Skeletal muscle cell (primary cell): ENCODE results near the gene LMOD1.
"Not testable (repeated sequence)": the region's sequence is repeated elsewhere in the genome, so short reads cannot be mapped to it uniquely, and the experiment has no call there.

Experiments
- DNase-seq: peaks from one replicate; pipeline ENCODE4 v3.0.0-alpha.2; 2010; ENCODE audit warnings: low read depth
- H3K4me3 ChIP-seq: 2 replicates; pipeline ENCODE4 v1.5.1; 2011; ENCODE audit warnings: low read depth, mild to moderate bottlenecking, control low read depth, low read length, moderate library complexity

Gene LMOD1

DNA sequence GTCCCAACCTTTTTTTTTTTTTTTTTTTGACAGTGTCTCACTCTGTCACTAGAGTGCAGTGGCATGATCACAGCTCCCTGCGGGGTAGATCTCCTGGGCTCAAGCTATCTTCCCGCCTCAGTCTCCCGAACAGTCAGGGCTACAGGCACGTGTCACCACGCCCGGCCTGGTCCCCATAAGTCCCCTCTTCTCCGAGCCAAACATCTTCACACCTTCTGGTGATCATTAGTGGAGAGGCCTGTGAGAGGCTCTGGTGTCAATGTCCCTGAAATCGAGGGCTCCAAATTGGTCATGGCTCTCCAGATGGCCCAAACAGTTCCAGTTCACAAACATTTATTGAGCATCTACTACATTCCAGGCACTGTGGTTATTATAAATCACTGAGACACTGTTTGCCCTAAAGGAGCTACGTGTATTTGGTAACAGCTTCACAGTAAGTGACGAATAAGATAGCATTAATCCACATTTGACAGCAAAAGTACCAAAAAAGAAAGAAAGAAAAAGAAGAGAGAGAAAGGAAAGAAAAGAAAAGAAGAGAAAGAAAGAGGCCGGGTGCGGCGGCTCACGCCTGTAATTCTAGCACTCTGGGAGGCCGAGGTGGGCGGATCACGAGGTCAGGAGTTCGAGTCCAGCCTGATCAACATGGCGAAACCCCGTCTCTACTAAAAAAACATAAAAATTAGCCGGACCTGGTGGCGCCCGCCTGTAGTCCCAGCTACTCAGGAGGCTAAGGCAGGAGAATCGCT lies 8.1 kb upstream of the LMOD1 start:
- DNase-seq: no peak

DNA sequence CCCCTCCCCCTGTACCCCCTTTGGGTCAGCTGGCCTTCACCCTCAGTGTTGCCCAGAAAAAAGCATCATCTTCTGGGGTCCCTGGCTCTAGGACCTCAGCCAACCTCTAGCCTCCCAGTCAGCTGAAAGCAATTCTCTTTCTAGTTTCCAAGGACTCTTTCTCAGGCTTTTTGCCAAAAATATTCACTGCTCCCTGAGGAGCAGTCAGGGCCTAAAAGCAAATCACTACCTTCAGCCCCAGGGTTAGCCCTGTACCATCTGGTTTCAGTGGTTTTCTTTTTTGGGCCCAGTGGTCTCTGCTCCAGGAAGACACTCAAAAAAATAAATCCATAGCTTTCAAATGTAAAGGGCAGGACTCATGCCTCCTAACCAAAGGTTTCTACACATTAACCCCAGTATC lies 3.1 kb upstream of the LMOD1 start:
- H3K4me3 ChIP-seq: no peak overlapping the region
- no peak for DNase-seq

More for the DNA sequence above, 8.1 kb upstream of the LMOD1 start:
- H3K4me3 ChIP-seq: peak overlapping the region; percentile 99

DNA sequence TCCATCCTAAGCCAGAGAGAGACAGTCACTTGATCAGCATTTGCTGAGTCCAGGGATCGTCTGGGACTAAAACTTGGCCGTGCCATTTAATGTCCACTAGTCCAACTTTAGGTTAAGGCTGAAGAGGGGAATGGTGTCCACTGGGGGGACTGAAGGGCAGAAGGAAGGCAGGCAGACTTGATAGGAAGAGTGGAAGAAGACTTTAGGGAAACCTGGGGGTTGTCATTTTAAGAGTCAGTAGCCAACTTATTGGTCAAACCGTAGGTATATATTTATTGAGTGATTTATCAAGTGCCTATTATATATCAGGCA lies 1.3 kb upstream of the LMOD1 start:
- no peak for DNase-seq
- no peak overlapping the region for H3K4me3 ChIP-seq

DNA sequence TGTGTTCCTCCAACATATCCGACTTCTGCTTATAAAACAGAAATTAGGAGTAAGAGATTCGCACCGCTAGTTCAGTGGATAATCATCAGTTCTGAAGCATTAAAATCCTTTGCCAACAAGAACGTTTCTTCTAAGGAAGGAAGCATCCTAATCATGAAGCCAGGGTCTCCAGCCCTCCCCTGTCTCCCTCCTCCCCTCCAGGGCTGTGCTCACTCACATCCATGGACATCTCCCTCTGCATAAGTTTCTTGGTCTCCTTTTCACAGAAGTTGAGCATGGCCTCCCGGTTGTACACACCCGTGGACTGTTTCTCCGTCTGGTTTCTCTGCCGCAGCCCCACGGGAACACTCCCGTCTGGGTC lies 505 bp downstream of the LMOD1 start:
- peak overlapping the region; percentile 41 for H3K4me3 ChIP-seq

DNA sequence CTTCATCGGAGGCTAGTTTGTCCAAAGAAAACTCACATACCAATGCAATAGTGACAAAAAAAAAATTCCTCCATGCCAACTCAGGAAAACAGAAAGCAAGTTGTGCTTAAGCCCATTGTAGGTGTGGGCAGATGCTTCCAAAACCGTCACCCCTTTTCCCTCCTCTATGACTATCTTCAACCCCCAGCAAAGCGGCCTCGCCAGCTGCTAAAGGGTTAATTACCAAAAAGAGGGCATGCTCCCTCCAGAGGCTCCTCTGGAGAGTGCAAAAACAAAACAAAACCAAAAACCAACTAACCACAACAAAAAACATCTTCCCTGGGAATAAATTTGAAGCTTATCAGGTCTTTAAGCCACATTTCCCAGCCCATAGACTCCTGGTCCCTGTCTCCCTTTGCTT lies 1.2 kb downstream of the LMOD1 start:
- peak overlapping the region; percentile 41 for H3K4me3 ChIP-seq
- no peak for DNase-seq

More for the DNA sequence above, 505 bp downstream of the LMOD1 start:
- DNase-seq: no peak

DNA sequence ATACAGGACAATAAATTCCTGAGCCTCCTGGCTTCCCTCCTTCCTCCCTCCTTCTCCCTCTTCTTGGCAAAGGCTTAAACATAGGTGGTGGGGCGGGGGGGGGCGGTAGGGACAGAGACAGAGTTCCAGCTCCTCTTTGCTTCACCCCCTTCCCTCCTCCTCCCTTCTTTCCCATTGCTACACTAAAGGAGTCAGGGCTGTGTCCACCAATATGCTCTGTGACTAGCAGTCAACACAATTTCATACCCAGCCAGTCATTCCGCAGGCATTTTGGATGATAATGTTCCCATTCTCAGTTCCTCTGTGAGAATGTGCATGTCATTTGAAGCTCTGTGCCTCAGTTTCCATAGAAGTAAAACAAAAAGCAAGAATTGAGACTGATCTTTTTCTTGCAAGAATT lies 1.7 kb downstream of the LMOD1 start:
- no peak for DNase-seq
- H3K4me3 ChIP-seq: no peak overlapping the region

DNA sequence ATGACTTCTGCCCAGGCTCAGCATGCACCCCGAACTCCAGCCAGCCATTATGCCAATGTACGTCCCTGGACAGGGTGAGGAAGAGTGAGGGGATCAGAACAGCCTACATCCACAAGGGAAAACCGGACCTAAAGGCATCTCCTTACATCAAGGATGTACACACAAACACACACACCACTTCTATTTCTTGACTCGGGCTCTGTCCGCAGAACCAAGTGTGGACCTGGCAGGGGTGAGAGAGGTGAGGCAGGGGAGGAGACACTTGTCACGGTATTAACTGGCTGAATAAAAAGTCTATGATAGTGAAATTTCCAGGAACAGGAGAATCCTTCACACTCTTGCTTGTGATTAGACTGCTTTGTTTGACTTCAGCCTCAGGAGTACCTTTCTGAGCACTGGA lies 2.3 kb downstream of the LMOD1 start:
- DNase-seq: no peak
- no peak overlapping the region for H3K4me3 ChIP-seq

DNA sequence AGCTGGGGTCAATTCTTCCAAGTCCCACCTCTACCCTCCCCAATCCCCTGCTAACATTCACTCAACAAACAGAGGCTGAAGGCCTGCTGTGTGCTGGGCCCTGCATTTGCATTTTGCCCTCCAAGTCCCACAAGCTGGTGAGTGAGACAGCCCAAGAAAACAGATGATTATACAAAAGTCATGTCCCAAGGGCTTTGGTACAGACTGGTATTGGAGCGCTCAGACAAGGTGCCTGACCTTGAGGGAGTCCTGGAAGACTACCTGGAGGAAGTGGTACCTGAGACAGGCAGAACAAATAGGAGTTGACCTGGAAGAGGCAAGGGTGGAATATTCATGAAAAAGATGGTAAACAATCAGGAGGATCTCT lies 4.2 kb downstream of the LMOD1 start:
- H3K4me3 ChIP-seq: no peak overlapping the region
- no peak for DNase-seq

DNA sequence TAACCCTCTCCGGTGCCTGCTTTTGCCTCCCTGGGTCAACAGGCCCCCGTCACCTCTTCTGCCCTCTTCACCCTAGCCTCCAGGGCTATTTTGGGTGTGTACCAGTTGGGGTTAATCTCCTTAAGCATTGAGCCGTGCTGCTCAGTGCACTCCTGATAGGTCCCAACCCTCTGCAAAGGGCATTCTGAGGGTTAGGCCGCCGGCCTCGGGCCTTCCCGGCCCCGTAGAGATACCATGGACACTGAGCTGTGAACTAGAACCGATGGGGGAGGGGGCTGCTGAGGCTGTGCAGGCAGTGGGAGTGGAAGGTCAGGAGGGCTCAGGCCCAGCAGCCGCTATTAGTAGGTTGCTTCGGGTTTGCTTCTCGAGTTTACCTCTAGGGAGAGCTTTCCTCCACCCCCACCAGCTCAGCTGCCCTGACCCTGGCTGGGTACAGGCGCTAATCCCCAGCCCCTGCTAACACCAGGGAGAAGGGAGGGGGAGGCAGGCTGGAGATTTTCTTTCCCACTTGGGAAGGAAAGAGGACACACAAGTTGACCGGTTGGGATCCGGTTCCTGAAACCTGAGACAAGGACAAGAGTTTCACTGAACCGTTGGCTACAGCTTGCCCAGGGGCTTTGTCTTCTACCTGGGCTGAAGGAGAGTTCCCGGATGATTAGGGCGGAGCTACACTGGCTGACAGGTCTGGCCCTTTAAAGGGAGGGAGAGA lies 4.8 kb downstream of the LMOD1 start:
- no peak overlapping the region for H3K4me3 ChIP-seq
- DNase-seq: no peak

DNA sequence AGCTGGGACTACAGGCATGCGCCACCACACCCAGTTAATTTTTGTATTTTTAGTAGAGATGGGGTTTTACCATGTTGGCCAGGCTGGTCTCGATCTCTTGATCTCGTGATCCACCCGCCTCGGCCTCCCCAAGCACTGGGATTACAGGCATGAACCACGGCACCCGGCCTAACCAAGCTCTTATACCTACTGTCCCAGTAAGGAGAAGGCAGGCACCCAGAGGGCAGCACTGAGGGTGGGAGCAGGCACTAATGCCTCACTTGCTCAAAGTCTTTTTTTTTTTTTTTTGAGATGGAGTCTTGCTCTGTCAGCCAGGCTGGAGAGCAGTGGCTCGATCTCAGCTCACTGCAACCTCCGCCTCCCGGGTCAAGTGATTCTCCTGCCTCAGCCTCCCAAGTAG lies 6.0 kb downstream of the LMOD1 start:
- H3K4me3 ChIP-seq, DNase-seq: not testable (repeated sequence)

DNA sequence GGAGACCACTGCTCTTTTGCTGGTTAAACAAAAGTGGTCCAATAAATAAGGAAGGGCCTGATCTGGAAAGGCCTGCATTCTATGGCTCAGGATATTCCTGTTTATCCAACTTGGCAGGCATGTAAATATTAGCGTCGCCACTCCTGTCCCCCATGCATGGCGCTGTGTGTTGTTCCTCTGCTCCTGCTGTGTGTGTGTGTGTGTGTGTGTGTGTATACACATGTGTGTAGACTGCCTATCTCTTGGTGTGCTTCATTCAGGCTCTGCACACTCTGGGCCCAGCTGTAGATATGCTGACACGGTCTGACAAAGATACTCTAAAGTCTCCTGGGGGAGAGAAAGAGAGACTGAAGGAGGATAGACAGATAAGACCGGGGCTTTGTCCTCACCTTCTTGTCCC lies 6.8 kb downstream of the LMOD1 start:
- DNase-seq: no peak
- H3K4me3 ChIP-seq: no peak overlapping the region

DNA sequence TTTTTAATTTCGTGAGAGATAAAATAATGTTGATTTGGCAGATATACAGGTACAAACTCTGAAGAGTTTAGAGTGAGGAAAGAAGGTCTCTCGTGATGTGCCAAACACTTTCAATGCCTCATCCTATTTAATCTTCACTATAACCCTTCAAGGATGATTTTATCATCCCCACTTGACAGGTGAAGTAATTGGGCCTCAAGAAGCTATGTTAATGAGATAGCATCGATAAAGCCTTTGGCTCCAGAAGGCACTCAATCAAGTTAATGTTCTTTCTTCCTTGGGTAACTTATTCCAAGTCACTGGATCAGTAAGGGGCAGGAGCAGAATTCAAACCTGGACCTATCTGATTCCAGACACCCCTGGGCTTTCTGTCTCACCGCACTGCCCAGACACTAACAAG lies 7.2 kb downstream of the LMOD1 start:
- no peak overlapping the region for H3K4me3 ChIP-seq
- no peak for DNase-seq

DNA sequence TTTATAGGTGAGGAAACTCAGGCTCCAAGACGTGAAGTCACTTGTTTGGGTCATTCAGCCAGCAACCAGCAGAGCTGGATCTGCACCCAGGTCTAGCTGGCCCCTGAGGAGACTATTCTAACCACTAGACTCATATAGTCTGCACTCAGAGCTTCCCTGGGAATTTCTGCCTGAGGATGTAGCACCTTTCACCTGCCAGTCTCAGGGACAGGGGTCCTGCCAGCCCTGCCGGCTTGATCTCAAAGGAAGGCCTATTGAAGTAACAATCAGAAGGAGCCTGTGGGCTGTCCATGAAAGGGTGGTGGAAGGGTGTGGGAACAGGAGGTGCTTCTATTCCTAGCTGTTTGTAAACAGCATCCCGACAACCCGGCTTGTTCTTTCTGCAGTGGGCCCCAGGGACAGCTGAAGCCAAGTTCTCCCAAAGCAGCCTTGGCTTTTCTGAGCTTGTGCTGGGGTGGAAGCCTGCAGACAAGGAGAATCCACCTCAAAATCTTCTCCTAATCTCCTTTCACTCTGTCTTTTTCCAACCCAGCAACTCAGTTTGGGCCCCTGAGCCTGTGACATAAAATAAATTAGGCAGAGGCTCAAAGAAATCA lies 7.8 kb downstream of the LMOD1 start:
- H3K4me3 ChIP-seq: no peak overlapping the region
- DNase-seq: no peak

DNA sequence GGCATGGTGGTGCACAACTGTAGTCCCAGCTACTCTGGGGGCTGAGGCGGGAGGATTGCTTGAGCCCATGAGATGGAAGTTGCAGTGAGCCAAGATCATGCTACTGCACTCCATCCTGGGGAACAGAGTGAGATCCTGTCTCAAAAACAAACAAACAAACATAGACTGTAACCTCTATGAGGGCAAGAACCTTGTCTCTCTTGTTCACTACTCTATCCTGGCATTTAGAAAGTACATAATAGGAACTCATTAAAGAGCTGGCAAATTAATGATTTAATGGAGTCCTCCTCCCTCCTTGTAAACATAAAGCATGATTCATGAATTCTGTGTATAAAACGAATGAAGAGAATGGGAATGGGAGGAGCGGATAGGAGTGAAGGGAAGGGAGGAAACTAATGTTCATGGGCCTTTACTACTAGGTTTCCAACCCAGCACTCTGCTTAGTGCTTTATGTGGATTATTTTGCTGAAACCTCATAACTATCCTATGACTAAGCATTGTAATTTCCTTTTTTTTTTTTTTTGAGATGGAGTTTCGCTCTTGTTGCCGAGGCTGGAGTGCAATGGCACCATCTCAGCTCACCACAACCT lies 8.6 kb downstream of the LMOD1 start:
- no peak for DNase-seq
- no peak overlapping the region for H3K4me3 ChIP-seq

DNA sequence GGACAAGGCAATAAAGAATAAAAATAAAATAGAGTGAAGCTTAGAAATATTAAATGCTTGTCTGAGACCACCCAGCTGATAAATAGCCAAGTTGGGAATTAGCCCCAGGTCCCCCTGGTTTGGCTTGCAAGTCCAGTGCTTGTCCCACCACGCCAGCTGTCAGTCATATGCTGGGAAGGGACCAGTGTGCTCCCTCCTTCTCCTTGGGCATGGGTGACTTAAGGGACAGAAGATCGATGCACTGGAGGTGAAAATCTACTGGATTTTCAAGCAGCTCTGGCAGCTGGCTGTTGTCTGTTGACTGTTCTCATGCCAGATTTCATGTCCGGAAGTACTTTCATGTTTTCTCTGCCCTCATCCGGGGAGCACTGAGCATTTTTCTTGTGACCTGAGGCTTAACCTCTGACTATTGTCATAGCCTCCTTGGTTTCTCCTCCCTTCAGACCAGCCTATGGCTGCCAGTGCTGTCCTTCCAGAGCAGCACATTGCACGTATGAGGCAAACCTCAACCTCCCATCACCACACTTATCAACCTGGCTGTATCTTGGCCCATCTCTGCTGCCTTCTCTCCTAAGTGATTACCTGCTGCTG lies 12.4 kb downstream of the LMOD1 start:
- H3K4me3 ChIP-seq: no peak overlapping the region
- DNase-seq: no peak

DNA sequence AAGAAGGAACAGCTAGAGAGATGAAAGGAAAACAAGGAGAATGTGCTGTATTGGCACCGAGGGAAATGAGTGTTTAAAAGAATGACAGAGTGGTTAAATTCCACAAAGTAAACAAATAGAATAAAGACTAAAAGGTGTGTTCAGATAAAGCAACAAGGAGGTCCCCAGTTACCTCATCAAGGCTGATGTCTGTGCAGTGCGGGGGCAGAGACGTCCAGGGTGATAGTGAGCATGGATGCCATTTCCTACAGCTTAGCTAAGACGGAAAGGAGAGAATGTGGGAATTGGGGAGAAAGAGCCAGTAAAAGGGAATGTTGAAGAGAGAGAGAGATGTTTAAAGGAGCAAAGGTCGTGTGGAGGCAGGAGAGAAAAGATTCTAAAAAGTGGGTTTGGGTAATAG lies 15.5 kb downstream of the LMOD1 start:
- no peak for DNase-seq
- no peak overlapping the region for H3K4me3 ChIP-seq

DNA sequence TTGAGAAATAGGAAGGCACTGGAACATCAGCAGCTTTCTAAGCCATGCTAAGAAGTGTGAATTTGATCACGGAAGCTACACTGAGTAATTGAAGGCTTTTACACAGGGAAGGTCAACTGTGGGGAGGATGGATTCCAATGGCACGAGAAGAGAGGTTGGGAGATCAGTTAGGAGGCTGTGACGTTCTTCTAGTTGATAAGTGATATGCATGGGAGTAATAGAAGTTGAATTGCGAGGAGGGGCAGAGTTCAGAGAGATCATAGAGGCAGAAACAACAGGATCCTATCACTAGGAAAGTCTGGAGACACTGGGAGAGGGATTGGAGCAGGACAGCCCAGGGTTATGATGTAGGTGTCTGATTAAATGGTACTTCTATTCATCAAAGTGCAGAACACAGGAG lies 16.2 kb downstream of the LMOD1 start:
- H3K4me3 ChIP-seq: no peak overlapping the region
- DNase-seq: no peak

DNA sequence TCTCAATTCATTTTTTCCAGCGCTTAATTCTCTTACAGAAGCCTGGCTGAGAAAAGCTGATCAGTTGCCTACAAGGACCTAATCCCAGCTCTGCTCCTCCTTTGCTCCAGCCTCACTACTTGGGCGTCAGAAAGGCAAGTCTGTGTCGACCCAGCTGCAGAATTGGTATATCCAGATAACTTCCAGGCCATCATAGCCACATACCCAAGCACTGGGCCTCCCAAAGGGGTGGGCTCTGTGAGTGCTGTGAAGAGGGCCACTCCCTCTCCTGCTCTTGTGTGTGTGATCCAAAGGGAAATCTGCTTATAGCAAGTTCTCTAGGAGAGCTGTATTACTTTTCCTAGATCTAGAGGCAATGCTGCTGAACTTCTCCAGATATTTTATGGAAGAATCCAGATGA lies 18.1 kb downstream of the LMOD1 start:
- no peak for DNase-seq

DNA sequence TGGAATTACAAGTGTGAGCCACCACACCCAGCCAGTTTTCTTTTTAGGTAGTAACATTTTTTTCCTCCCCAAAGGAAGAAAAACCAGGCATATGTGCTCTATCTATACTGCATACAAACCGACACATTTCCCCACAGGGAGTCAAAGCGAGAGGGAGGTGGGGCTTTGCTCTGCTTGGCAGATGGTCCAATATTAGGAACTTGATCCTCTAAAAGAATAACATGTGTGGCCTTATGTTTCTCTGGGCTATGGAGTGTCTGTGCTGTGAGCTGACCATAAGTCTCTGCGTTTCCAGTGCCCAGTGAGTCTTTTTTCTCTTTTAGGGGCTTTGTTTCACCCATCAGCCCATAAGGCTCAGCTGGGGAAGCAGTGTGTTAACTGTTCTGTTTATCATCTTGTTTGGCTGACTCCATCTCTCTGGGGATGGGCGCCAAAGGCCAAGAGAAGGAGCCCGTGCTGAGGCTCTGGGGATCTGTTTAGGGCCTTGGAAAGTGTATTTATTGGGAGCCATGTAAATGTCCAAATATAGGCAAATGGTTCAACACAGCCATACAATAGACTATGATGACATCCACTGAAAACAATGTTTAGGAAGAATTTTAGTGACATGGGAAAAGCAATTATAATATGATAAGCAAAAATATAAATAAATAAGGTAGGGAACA lies 20.2 kb downstream of the LMOD1 start:
- no peak for DNase-seq
- H3K4me3 ChIP-seq: no peak overlapping the region

More for the DNA sequence above, 18.1 kb downstream of the LMOD1 start:
- no peak overlapping the region for H3K4me3 ChIP-seq

DNA sequence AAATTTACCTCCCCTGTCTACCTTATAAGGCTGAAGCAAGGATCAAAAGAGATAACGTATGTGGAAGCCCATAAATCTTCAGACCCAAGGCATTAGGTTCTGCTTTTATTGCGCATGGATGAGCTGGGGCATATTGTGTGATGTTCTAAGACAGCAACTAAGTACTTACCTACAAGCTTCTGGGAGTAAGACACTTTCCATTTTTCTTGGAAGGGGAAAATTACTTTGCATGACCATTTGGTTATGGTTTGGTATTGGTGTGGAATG lies 21.1 kb downstream of the LMOD1 start:
- DNase-seq: no peak
- no peak overlapping the region for H3K4me3 ChIP-seq
